GM12878 (cell line): ENCODE data around the gene ILF2. TPM values are rescaled to one million over a fixed set of nuclear protein-coding genes. Genes with fewer than 3 reads are reported as not detected.
A peak's percentile ranks its signal among the peaks of the same experiment; 100 is the strongest.
"Not testable (repeated sequence)": the region's sequence is repeated elsewhere in the genome, so short reads cannot be mapped to it uniquely, and the experiment has no call there.

Experiments
- ATAC-seq: fragments of 200-7000 bp; cut with Tn5 transposase; 3 replicates; pipeline ENCODE4 v1.9.1; 2020; ENCODE audit warnings: mild to moderate bottlenecking, moderate library complexity
- BruUV-seq: library from RNA; stranded (reverse); fragments of 400-500 nt; replicated peaks from 2 replicates; lab custom pipeline; 2021; lab: Mats Ljungman, UMichigan
- CTCF ChIA-PET: fragments of 300-600 bp; sonication (Branson Sonifier 250); formaldehyde crosslinking; extraction: SDS; loops from one replicate; lab custom pipeline; 2021; ENCODE audit warnings: inconsistent platforms; lab: Yijun Ruan, JAX
- POLR2A ChIA-PET: fragments of 350-600 bp; formaldehyde crosslinking; extraction: SDS; loops from one replicate; lab custom pipeline; 2021; ENCODE audit warnings: inconsistent platforms; lab: Charles Lee
- RAD21 ChIA-PET: fragments of 300-600 bp; sonication (Branson Sonifier 250); formaldehyde crosslinking; loops from one replicate; lab custom pipeline; 2023; ENCODE audit warnings: antibody characterized with exemption; ENCODE audit not compliant: unreplicated experiment; lab: Charles Lee
- SMC1A ChIA-PET: fragments of 300-600 bp; sonication (Branson Sonifier 250); formaldehyde crosslinking; loops from one replicate; lab custom pipeline; 2023; ENCODE audit not compliant: unreplicated experiment, uncharacterized antibody; lab: Charles Lee
- DNase-seq: peaks from one replicate; pipeline ENCODE4 v3.0.0-alpha.2; 2011; ENCODE audit warnings: low read depth, low spot score
- FAIRE-seq: peaks from 3 replicates; lab custom pipeline; 2011; peaks lifted over from hg19 to GRCh38; lab: Jason Lieb, UNC
- H2AFZ ChIP-seq: 2 replicates; pipeline ENCODE4 v1.6.0; 2011; ENCODE audit warnings: low read depth, low read length, control low read depth; ENCODE audit not compliant: control insufficient read depth
- H3K27ac ChIP-seq: 2 replicates; pipeline ENCODE4 v1.5.1; 2011; ENCODE audit warnings: control low read depth; ENCODE audit not compliant: control insufficient read depth, insufficient read depth
- H3K27me3 ChIP-seq, 2 experiments: replicated peaks in 1 of 2; 2 replicates each; pipeline versions ENCODE4 v1.6.0 to v1.6.1; 2011; ENCODE audit warnings: low read length in 1 of 2; ENCODE audit not compliant: control insufficient read depth in 2 of 2, insufficient read depth in 2 of 2
- H3K36me3 ChIP-seq, 2 experiments: 2 replicates each; pipeline ENCODE4 v1.5.1; 2011; ENCODE audit warnings: low read length in 1 of 2; ENCODE audit not compliant: control insufficient read depth in 2 of 2, insufficient read depth in 2 of 2
- H3K4me1 ChIP-seq: 2 replicates; pipeline ENCODE4 v1.6.1; 2011; ENCODE audit warnings: mild to moderate bottlenecking, low read length, moderate library complexity, mixed read lengths; ENCODE audit not compliant: control insufficient read depth, insufficient read depth
- H3K4me2 ChIP-seq: 2 replicates; pipeline ENCODE4 v1.6.0; 2011; ENCODE audit warnings: control low read depth; ENCODE audit not compliant: control insufficient read depth, insufficient read depth
- H3K4me3 ChIP-seq: fragments of 200-600 bp; sonication (generic); 2 replicates; pipeline ENCODE4 v1.5.1; 2016
- H3K79me2 ChIP-seq: 2 replicates; pipeline ENCODE4 v1.6.0; 2011; ENCODE audit warnings: low read length; ENCODE audit not compliant: control insufficient read depth, insufficient read depth
- H3K9ac ChIP-seq: 2 replicates; pipeline ENCODE4 v1.8.0; 2011; ENCODE audit warnings: low read length, control low read depth, mixed read lengths; ENCODE audit not compliant: control insufficient read depth, insufficient read depth
- H3K9me3 ChIP-seq: replicated peaks from 3 replicates; pipeline ENCODE4 v1.5.1; 2011; ENCODE audit warnings: mild to moderate bottlenecking, low read length; ENCODE audit not compliant: control insufficient read depth, insufficient read depth
- H4K20me1 ChIP-seq: 2 replicates; pipeline ENCODE4 v1.6.0; 2011; ENCODE audit not compliant: control insufficient read depth, insufficient read depth
- CEBPB ChIP-seq, 2 experiments: fragments of 150-350 bp in 1 of 2; IDR thresholded peaks; 2 replicates each; pipeline ENCODE4 v1.6.1; 2012 to 2014; ENCODE audit warnings: low read depth in 2 of 2, low read length in 2 of 2, borderline replicate concordance in 1 of 2, inconsistent platforms in 1 of 2
- POLR2AphosphoS5 ChIP-seq: IDR thresholded peaks from 2 replicates; pipeline ENCODE4 v1.6.1; 2011; ENCODE audit warnings: mild to moderate bottlenecking, low read length, inconsistent platforms
- RELA ChIP-seq: fragments of 450-650 bp; IDR thresholded peaks from 2 replicates; pipeline ENCODE4 v1.8.0; 2014; ENCODE audit warnings: borderline replicate concordance; ENCODE audit not compliant: partially characterized antibody
- TBL1XR1 ChIP-seq: IDR thresholded peaks from 2 replicates; pipeline ENCODE4 v1.6.1; 2012; ENCODE audit warnings: low read depth, low read length, improper control_type of control experiment
- TCF3 ChIP-seq: IDR thresholded peaks from 2 replicates; pipeline ENCODE4 v1.6.1; 2012; ENCODE audit warnings: low read depth, mild to moderate bottlenecking, low read length, borderline replicate concordance; ENCODE audit not compliant: insufficient read depth
- ZBTB11 ChIP-seq: fragments of 450-650 bp; formaldehyde crosslinking; IDR thresholded peaks from 2 replicates; pipeline ENCODE4 v1.5.0; 2022; ENCODE audit warnings: mild to moderate bottlenecking, missing genetic modification characterization
- WGBS: methylation state at CpG from one replicate; pipeline ENCODE4 v1.1.6; 2016; ENCODE audit warnings: low lambda C conversion rate; ENCODE audit not compliant: insufficient replicate concordance, insufficient coverage; ENCODE audit errors: missing lambda C conversion rate; 5-methylcytosine and 5-hydroxymethylcytosine counted together
- in situ Hi-C: fragments of 300-500 bp; cut with MboI; formaldehyde crosslinking; loops from 9 replicates; pipeline ENCODE4 v1.14.3; 2018; ENCODE audit warnings: mixed read lengths
- intact Hi-C: fragments of 100-400 bp; cut with micrococcal nuclease; formaldehyde crosslinking; loops from one replicate; pipeline ENCODE4 v1.14.2; 2022; ENCODE audit not compliant: unreplicated experiment
- polyA plus RNA-seq, 11 experiments: library from polyadenylated mRNA; depleted of rRNA in 4 of 11; unstranded in 6 of 11; stranded (reverse) in 5 of 11; fragments of >200 nt; fragmentation: Nextera tagmentation in 4 of 11; fragmentation: Illumina TruSeq in 1 of 11; extraction: Ambion mirVana in 4 of 11; extraction: Trizol in 1 of 11; gene quantifications; 1 replicate in 1 of 11; 2 replicates in 10 of 11; pipeline versions ENCODE4 v1.2.1 to v1.2.3, GENCODE V29; 2011 to 2016; ENCODE audit warnings: inconsistent platforms in 2 of 11, missing spikeins in 2 of 11, low read depth in 1 of 11
- total RNA-seq, 4 experiments: library from RNA; depleted of rRNA in 3 of 4; stranded (reverse); fragments of >200 nt in 3 of 4; fragmentation: Illumina TruSeq in 1 of 4; extraction: Trizol in 1 of 4; gene quantifications; 2 replicates each; pipeline versions ENCODE4 v1.2.1 to v1.2.3, GENCODE V29; 2013 to 2021
- TF ChIP-seq, protein P1 (sequence below): fragments of 450-650 bp; IDR thresholded peaks from 2 replicates; pipeline ENCODE4 v1.6.1; 2017; ENCODE audit warnings: low read depth, mild to moderate bottlenecking, moderate library complexity
- TF ChIP-seq, protein P2 (sequence below): IDR thresholded peaks from 2 replicates; pipeline ENCODE4 v1.6.1; 2012; ENCODE audit warnings: low read depth, low read length, improper control_type of control experiment

ILF2 gene
- total and polyA plus RNA-seq, 10 of the 15 experiments (the other 5 are each of a cell fraction or from before 2014, with no cell fraction given) = 261 to 520 (median 449) TPM

GRCh38 chr1:153668672-153669071 is 2.1 kb downstream of the ILF2 start:
- H3K27ac ChIP-seq, FAIRE-seq, in situ Hi-C loops, H3K9ac ChIP-seq, H4K20me1 ChIP-seq, POLR2A ChIA-PET, BruUV-seq, H3K9me3 ChIP-seq, H3K4me3 ChIP-seq, H3K27me3 ChIP-seq, ATAC-seq, H3K4me2 ChIP-seq, H3K4me1 ChIP-seq, DNase-seq, H2AFZ ChIP-seq, RAD21 ChIA-PET, intact Hi-C loops: not testable (repeated sequence)
- CTCF ChIA-PET = interaction anchor here (0.6 to 7.5 kb wide), 4 partner anchors 9 to 97 kb away, joined by 3 to 43 read pairs (median 5); partner anchors contain the start of gene CHTOP
- 96% methylated on average over 8 of the region's 8 CpGs for WGBS
- Histone ChIP-seq H3K36me3 (peaks cover 9 to 34% of the 10 kb centered on the region in 2 experiments), H3K79me2 (peaks cover 24% of the 10 kb centered on the region)
- TF ChIP-seq POLR2AphosphoS5 = 0 out of 2 replicates have a peak, but pooled peaks have one; percentile 25
- SMC1A ChIA-PET = interaction anchor here (0.6 to 1.8 kb wide), 4 partner anchors 10 to 288 kb away, joined by 3 to 5 read pairs (median 3); partner anchors contain the start of gene SNAPIN

GRCh38 chr1:153667439-153667838 is 3.4 kb downstream of the ILF2 start:
- no TSS peak for BruUV-seq
- H3K27ac ChIP-seq = no peak overlapping the region
- no peak overlapping the region for H2AFZ ChIP-seq
- no peak for DNase-seq
- CTCF ChIA-PET = interaction anchor here (2.0 to 7.5 kb wide), 3 partner anchors 8 to 96 kb away, joined by 5 to 43 read pairs (median 5); partner anchors contain the start of gene CHTOP
- WGBS = 86% methylated on average over 4 of the region's 4 CpGs
- H3K36me3 ChIP-seq = peaks cover 12 to 45% of the 10 kb centered on the region in 2 experiments
- FAIRE-seq = no peak
- H4K20me1 ChIP-seq = no peaks in the 10 kb centered on the region
- H3K9me3 ChIP-seq = no peaks in the 10 kb centered on the region
- peaks cover 4% of the 10 kb centered on the region; the same call in 1 of the 2 replicates for H3K4me1 ChIP-seq
- H3K4me3 ChIP-seq = no peak overlapping the region
- POLR2A ChIA-PET = interaction anchor here (1.4 kb wide), 1 partner anchor 33 kb away, joined by 4 read pairs; the partner anchor contains the start of gene CHTOP
- SMC1A ChIA-PET = interaction anchor here (0.8 to 1.8 kb wide), 4 partner anchors 9 to 319 kb away, joined by 3 to 5 read pairs (median 3); partner anchors contain the start of gene SNAPIN
- ATAC-seq = no peak
- no peaks in the 10 kb centered on the region for H3K27me3 ChIP-seq
- intact Hi-C loops (no loop called here), in situ Hi-C loops (no loop called here)
- RAD21 ChIA-PET = interaction anchor here (1.2 kb wide), 1 partner anchor 95 kb away, joined by 3 read pairs; no protein-coding TSS in a partner anchor
- peaks cover 24% of the 10 kb centered on the region for H3K79me2 ChIP-seq
- no peak overlapping the region for H3K9ac ChIP-seq
- peak overlapping the region; percentile 2; the same call in 1 of the 2 replicates for H3K4me2 ChIP-seq
- TF ChIP-seq CEBPB (IDR thresholded peaks at IDR 0.05; ENCODE audit: borderline replicate concordance in 1 of 2, low read depth in 2 of 2, low read length in 2 of 2) (no peak), RELA (no peak), ZBTB11 (no peak), TCF3 (no peak), TBL1XR1 (no peak)
- TF ChIP-seq, protein P1, sequence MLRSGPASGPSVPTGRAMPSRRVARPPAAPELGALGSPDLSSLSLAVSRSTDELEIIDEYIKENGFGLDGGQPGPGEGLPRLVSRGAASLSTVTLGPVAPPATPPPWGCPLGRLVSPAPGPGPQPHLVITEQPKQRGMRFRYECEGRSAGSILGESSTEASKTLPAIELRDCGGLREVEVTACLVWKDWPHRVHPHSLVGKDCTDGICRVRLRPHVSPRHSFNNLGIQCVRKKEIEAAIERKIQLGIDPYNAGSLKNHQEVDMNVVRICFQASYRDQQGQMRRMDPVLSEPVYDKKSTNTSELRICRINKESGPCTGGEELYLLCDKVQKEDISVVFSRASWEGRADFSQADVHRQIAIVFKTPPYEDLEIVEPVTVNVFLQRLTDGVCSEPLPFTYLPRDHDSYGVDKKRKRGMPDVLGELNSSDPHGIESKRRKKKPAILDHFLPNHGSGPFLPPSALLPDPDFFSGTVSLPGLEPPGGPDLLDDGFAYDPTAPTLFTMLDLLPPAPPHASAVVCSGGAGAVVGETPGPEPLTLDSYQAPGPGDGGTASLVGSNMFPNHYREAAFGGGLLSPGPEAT = no peak
- TF ChIP-seq, protein P2, sequence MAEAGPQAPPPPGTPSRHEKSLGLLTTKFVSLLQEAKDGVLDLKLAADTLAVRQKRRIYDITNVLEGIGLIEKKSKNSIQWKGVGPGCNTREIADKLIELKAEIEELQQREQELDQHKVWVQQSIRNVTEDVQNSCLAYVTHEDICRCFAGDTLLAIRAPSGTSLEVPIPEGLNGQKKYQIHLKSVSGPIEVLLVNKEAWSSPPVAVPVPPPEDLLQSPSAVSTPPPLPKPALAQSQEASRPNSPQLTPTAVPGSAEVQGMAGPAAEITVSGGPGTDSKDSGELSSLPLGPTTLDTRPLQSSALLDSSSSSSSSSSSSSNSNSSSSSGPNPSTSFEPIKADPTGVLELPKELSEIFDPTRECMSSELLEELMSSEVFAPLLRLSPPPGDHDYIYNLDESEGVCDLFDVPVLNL = no peak
